Nephron (organoid): ENCODE measurements around the gene OLFM3.

ENCODE experiments used
- H3K27ac Mint-ChIP-seq, 3 experiments: 2 replicates each; pipeline ENCODE4 v1.8.0; 2020; ENCODE audit warnings: mixed read lengths in 3 of 3, mild to moderate bottlenecking in 2 of 3, moderate library complexity in 1 of 3
- H3K27me3 Mint-ChIP-seq: 2 replicates; pipeline ENCODE4 v1.8.0; 2021; ENCODE audit warnings: low read depth, mild to moderate bottlenecking, moderate library complexity, mixed read lengths
- H3K36me3 Mint-ChIP-seq: 2 replicates; pipeline ENCODE4 v1.8.0; 2020; ENCODE audit warnings: low read depth, mixed read lengths
- H3K4me1 Mint-ChIP-seq: 2 replicates; pipeline ENCODE4 v1.8.0; 2020; ENCODE audit warnings: mixed read lengths
- H3K4me3 Mint-ChIP-seq, 3 experiments: 2 replicates each; pipeline ENCODE4 v1.8.0; 2020; ENCODE audit warnings: mild to moderate bottlenecking in 3 of 3, mixed read lengths in 3 of 3, moderate library complexity in 2 of 3
- H3K9me3 Mint-ChIP-seq: 2 replicates; pipeline ENCODE4 v1.8.0; 2020; ENCODE audit warnings: mixed read lengths
- TF ChIP-seq, protein P1 (sequence below), 3 experiments: fragments of 200-600 bp; sonication (generic); IDR thresholded peaks; one replicate each; pipeline ENCODE4 v1.5.0; 2021; ENCODE audit warnings: antibody characterized with exemption in 3 of 3; ENCODE audit not compliant: unreplicated experiment in 3 of 3

The OLFM3 gene

DNA sequence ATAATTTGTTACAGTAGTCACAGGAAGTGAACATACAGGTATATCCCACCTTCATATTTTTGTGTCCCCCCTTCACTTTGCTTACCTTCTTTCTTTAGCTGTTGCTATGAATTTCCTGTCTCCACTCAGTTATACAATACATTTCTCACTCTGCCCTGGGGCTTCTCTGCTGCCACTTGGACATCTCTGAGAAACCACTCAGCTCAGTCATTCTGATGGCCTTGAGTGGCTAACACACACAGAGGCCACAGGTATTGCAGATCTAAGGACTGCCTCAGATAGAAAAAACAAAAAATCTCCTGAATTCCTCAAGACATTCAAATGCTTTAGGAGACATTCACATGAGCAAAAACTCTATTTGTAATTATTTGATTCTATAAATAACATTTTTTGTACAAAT is 87.7 kb downstream of the OLFM3 start:
- H3K9me3 Mint-ChIP-seq = no peaks in the 10 kb centered on the region
- peaks cover 26% of the 10 kb centered on the region for H3K4me1 Mint-ChIP-seq
- no peak overlapping the region for H3K27ac Mint-ChIP-seq
- H3K27me3 Mint-ChIP-seq = no peaks in the 10 kb centered on the region
- TF ChIP-seq, protein P1, sequence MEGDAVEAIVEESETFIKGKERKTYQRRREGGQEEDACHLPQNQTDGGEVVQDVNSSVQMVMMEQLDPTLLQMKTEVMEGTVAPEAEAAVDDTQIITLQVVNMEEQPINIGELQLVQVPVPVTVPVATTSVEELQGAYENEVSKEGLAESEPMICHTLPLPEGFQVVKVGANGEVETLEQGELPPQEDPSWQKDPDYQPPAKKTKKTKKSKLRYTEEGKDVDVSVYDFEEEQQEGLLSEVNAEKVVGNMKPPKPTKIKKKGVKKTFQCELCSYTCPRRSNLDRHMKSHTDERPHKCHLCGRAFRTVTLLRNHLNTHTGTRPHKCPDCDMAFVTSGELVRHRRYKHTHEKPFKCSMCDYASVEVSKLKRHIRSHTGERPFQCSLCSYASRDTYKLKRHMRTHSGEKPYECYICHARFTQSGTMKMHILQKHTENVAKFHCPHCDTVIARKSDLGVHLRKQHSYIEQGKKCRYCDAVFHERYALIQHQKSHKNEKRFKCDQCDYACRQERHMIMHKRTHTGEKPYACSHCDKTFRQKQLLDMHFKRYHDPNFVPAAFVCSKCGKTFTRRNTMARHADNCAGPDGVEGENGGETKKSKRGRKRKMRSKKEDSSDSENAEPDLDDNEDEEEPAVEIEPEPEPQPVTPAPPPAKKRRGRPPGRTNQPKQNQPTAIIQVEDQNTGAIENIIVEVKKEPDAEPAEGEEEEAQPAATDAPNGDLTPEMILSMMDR (IDR thresholded peaks at IDR 0.05; ENCODE audit: unreplicated experiment in 3 of 3) = no peak
- H3K4me3 Mint-ChIP-seq = no peak overlapping the region
- no peaks in the 10 kb centered on the region for H3K36me3 Mint-ChIP-seq

GRCh38 chr1:101907264-101907663 is 89.5 kb downstream of the OLFM3 start:
- no peak overlapping the region for H3K27ac Mint-ChIP-seq
- no peaks in the 10 kb centered on the region for H3K36me3 Mint-ChIP-seq
- H3K27me3 Mint-ChIP-seq = no peaks in the 10 kb centered on the region
- no peaks in the 10 kb centered on the region for H3K9me3 Mint-ChIP-seq
- peaks cover 28% of the 10 kb centered on the region for H3K4me1 Mint-ChIP-seq
- TF ChIP-seq, protein P1 (IDR thresholded peaks at IDR 0.05; ENCODE audit: unreplicated experiment in 3 of 3) = no peak
- H3K4me3 Mint-ChIP-seq = no peak overlapping the region

DNA sequence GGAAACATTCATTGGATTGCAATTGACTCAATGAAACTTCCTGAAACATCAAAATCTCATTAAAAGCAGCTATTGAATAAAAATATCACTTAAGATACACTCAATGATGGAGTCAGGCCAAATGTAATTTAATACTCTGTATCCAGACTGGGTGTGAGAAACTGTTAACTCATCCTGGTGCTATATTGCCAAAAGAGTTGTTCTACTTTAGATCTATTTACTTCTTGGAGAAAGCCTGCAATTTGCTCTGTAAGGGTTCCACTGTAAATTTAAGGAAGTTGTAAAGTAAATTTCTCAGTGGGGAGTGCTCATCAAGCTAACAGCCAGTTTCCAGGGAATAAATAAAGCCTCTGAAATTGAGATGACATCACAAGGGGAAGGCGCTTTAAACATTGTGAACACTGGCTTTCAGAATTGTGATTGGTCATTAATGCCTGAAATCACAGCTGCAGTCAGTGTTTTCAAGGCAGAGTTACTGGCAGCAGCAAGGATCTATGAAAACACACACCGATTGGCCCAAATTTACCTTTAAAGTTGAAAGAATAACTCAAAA is 91.4 kb downstream of the OLFM3 start:
- Mint-ChIP-seq H3K4me3 (peak overlapping the region in 1 of 3 experiments; percentile 3), H3K36me3 (no peaks in the 10 kb centered on the region), H3K9me3 (no peaks in the 10 kb centered on the region)

GRCh38 chr1:101902199-101902598 is 94.5 kb downstream of the OLFM3 start:
- Mint-ChIP-seq H3K27me3 (no peaks in the 10 kb centered on the region), H3K27ac (no peak overlapping the region), H3K4me1 (peaks cover 21% of the 10 kb centered on the region), H3K9me3 (no peaks in the 10 kb centered on the region), H3K4me3 (no peak overlapping the region), H3K36me3 (no peaks in the 10 kb centered on the region)
- TF ChIP-seq, protein P1 (IDR thresholded peaks at IDR 0.05; ENCODE audit: unreplicated experiment in 3 of 3) = no peak

More for the DNA sequence above, 91.4 kb downstream of the OLFM3 start:
- TF ChIP-seq, protein P1 (IDR thresholded peaks at IDR 0.05; ENCODE audit: unreplicated experiment in 3 of 3) = no peak
- Mint-ChIP-seq H3K4me1 (peaks cover 21% of the 10 kb centered on the region), H3K27me3 (no peaks in the 10 kb centered on the region), H3K27ac (peak overlapping the region in 2 of 3 experiments; percentile 32 to 88)

- Mint-ChIP-seq H3K4me1 (no peaks in the 10 kb centered on the region), H3K9me3 (no peaks in the 10 kb centered on the region), H3K4me3 (no peak overlapping the region), H3K36me3 (no peaks in the 10 kb centered on the region), H3K27me3 (no peaks in the 10 kb centered on the region), H3K27ac (no peak overlapping the region)
- TF ChIP-seq, protein P1 (IDR thresholded peaks at IDR 0.05; ENCODE audit: unreplicated experiment in 3 of 3) = no peak
These were observed 98.6 kb downstream of the OLFM3 start for GRCh38 chr1:101898137-101898536.

DNA sequence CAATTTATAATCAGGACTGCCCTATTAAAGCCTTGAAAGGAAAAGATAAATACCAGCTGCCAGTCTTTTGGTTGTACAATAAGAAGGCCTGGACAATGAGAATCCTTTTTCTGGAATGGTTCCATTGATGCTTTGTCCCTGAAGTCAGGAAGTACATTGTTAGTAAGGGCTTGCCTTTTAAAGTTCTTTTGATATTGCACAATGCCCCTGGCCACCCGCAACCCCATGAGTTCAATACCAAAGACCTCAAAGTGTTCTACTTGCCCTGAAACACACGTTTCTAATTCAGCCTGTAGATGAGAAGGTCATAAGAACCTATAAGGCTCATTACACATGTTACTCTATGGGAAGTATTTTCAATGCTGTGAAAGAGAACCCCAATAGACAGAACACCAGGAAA is 112.1 kb downstream of the OLFM3 start:
- Mint-ChIP-seq H3K4me3 (no peak overlapping the region), H3K4me1 (no peaks in the 10 kb centered on the region), H3K27ac (no peak overlapping the region), H3K36me3 (no peaks in the 10 kb centered on the region), H3K9me3 (peaks cover 2% of the 10 kb centered on the region), H3K27me3 (no peaks in the 10 kb centered on the region)
- TF ChIP-seq, protein P1 (IDR thresholded peaks at IDR 0.05; ENCODE audit: unreplicated experiment in 3 of 3) = no peak
